HEK293 (cell line): ENCODE data around the gene ALG3.

Source experiments
- EGR2 ChIP-seq: fragments of 450-650 bp; formaldehyde crosslinking; IDR thresholded peaks from 2 replicates; pipeline ENCODE4 v1.5.1; 2016; ENCODE audit warnings: low read depth, missing biosample characterization, missing genetic modification characterization
- OSR2 ChIP-seq: fragments of 450-650 bp; formaldehyde crosslinking; IDR thresholded peaks from 2 replicates; pipeline ENCODE4 v1.5.1; 2016; ENCODE audit warnings: missing biosample characterization, missing genetic modification characterization
- ZFP41 ChIP-seq: fragments of 450-650 bp; formaldehyde crosslinking; IDR thresholded peaks from 2 replicates; pipeline ENCODE4 v1.5.1; 2016; ENCODE audit warnings: missing biosample characterization, missing genetic modification characterization, borderline replicate concordance
- ZNF175 ChIP-seq: fragments of 450-650 bp; formaldehyde crosslinking; IDR thresholded peaks from 2 replicates; pipeline ENCODE4 v1.5.1; 2016; ENCODE audit warnings: missing biosample characterization, missing genetic modification characterization
- ZNF24 ChIP-seq: fragments of 450-650 bp; formaldehyde crosslinking; IDR thresholded peaks from 2 replicates; pipeline ENCODE4 v1.5.1; 2016; ENCODE audit warnings: missing biosample characterization, missing genetic modification characterization
- ZNF707 ChIP-seq: fragments of 450-650 bp; formaldehyde crosslinking; IDR thresholded peaks from 2 replicates; pipeline ENCODE4 v1.5.1; 2016; ENCODE audit warnings: missing biosample characterization, missing genetic modification characterization
- ZNF830 ChIP-seq: fragments of 450-650 bp; IDR thresholded peaks from 2 replicates; pipeline ENCODE4 v1.5.0; 2018; ENCODE audit warnings: missing biosample characterization, missing genetic modification characterization, low read depth, mild to moderate bottlenecking, moderate library complexity
- TF ChIP-seq, protein P1 (sequence below): fragments of 450-650 bp; formaldehyde crosslinking; IDR thresholded peaks from 2 replicates; pipeline ENCODE4 v1.5.1; 2016; ENCODE audit warnings: missing biosample characterization, missing genetic modification characterization
- TF ChIP-seq, protein P2 (sequence below): fragments of 450-650 bp; formaldehyde crosslinking; IDR thresholded peaks from 2 replicates; pipeline ENCODE4 v1.5.1; 2017; ENCODE audit warnings: missing biosample characterization, mild to moderate bottlenecking, missing genetic modification characterization, moderate library complexity

DNA sequence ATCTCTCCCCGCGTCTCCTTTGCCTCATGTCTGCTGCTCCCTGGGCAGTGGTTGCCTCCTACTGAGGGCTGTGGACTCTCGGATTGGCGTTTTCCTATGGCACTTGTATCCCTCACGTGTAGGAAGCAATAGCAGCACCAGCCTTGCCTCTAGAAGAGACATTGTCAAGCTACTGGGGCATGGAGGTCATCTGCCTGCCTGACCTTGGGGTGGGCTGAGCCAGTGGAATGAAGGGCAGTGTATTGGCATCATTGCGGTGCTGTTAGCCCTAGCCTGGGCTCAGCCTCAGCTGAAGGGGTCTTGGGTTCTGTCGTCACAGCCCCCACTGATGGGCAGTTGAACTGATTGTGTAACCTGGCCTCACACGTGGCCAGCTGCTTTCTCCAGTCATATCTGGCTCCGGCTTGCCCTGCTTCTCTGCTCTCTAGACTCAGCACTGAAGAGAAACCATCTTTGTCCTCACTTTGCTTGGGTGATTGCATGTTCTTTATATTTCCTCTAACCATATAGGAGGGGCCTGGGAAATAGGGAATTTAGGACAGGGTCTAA lies 54.7 kb downstream of the ALG3 start:
- TF ChIP-seq EGR2 (tag by site-specific recombination) (no peak), ZNF830 (tag by site-specific recombination) (no peak), OSR2 (tag by site-specific recombination) (no peak), ZNF24 (tag by site-specific recombination) (no peak), ZNF175 (tag by site-specific recombination) (no peak), ZNF707 (no peak), ZFP41 (no peak)
- TF ChIP-seq, protein P1, sequence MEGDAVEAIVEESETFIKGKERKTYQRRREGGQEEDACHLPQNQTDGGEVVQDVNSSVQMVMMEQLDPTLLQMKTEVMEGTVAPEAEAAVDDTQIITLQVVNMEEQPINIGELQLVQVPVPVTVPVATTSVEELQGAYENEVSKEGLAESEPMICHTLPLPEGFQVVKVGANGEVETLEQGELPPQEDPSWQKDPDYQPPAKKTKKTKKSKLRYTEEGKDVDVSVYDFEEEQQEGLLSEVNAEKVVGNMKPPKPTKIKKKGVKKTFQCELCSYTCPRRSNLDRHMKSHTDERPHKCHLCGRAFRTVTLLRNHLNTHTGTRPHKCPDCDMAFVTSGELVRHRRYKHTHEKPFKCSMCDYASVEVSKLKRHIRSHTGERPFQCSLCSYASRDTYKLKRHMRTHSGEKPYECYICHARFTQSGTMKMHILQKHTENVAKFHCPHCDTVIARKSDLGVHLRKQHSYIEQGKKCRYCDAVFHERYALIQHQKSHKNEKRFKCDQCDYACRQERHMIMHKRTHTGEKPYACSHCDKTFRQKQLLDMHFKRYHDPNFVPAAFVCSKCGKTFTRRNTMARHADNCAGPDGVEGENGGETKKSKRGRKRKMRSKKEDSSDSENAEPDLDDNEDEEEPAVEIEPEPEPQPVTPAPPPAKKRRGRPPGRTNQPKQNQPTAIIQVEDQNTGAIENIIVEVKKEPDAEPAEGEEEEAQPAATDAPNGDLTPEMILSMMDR (tag by site-specific recombination), result no peak
- TF ChIP-seq, protein P2, sequence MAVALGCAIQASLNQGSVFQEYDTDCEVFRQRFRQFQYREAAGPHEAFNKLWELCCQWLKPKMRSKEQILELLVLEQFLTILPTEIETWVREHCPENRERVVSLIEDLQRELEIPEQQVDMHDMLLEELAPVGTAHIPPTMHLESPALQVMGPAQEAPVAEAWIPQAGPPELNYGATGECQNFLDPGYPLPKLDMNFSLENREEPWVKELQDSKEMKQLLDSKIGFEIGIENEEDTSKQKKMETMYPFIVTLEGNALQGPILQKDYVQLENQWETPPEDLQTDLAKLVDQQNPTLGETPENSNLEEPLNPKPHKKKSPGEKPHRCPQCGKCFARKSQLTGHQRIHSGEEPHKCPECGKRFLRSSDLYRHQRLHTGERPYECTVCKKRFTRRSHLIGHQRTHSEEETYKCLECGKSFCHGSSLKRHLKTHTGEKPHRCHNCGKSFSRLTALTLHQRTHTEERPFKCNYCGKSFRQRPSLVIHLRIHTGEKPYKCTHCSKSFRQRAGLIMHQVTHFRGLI, result no peak
